SK-N-MC (cell line): ENCODE measurements around the gene CNOT6L.

Source experiments
- EZH2 ChIP-seq: fragments of 200-600 bp; sonication (generic); IDR thresholded peaks from one replicate; pipeline ENCODE4 v1.6.1; 2017; ENCODE audit warnings: antibody characterized with exemption
- FOXP2 ChIP-seq: optimal IDR thresholded peaks from 2 replicates; pipeline ENCODE3; 2011; ENCODE audit warnings: mild to moderate bottlenecking, moderate library complexity; ENCODE audit not compliant: insufficient read depth; ENCODE audit errors: extremely low read length, control extremely low read depth
- POLR2AphosphoS5 ChIP-seq: IDR thresholded peaks from 2 replicates; pipeline ENCODE4 v1.6.1; 2012; ENCODE audit warnings: mild to moderate bottlenecking, low read depth, low read length, borderline replicate concordance

DNA sequence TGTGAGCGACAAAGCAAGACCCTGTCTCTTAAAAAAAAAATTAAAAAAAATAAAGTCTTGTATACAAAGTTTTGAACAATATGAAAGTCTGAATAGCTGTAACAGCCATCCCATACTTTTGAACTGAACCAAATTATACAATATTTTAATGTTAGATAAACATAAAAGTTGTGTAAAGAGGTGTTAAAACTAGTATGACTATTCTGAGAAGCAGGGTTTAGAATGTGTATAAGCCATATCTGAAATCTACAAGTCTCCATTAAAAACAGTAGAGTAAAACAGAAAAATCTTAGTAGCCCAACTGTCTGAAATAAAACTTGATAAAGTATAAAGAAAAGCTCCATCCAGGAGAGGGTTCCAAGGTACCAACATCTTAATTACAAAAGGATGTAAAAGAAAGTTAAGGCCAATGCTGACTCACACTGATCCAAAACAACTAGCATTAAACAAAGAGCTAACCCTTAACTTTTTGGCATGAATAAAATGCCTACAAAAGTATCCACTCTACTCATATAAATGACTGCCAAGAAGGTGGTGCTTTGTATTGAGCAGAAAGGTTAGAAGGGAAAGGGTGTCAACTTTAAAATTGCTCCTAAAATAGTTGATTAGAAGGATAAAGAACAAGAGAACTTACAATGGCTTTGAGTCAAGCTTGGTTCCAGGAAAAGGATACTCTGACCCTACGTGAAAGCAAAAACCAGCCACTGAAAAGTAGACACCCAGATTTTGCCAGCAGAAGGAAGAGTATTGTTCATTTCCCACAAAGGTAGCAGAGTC is 18.5 kb downstream of the CNOT6L start:
- no peak for TF ChIP-seq EZH2
- TF ChIP-seq POLR2AphosphoS5 = no peak
- TF ChIP-seq FOXP2 = no peak
